Astrocyte (in vitro differentiated cells and primary cell): ENCODE measurements around the gene BTBD16. TPM values are rescaled to one million over a fixed set of nuclear protein-coding genes. Genes with fewer than 3 reads are reported as not detected.
A peak's percentile ranks its signal among the peaks of the same experiment; 100 is the strongest.

Experiments
- DNase-seq: peaks from one replicate; pipeline ENCODE4 v3.0.0-alpha.2; 2010; ENCODE audit warnings: low read depth
- FAIRE-seq: peaks from 2 replicates; lab custom pipeline; 2011; peaks lifted over from hg19 to GRCh38; lab: Jason Lieb, UNC
- H2AFZ ChIP-seq: 2 replicates; pipeline ENCODE4 v1.6.0; 2012; ENCODE audit warnings: low read depth, low read length, inconsistent platforms
- H3K27ac ChIP-seq: 2 replicates; pipeline ENCODE4 v1.5.1; 2011; ENCODE audit warnings: low read depth, low read length, inconsistent platforms
- H3K27me3 ChIP-seq: 2 replicates; pipeline ENCODE4 v1.6.0; 2011; ENCODE audit warnings: low read length, inconsistent platforms; ENCODE audit not compliant: insufficient read depth
- H3K36me3 ChIP-seq: 2 replicates; pipeline ENCODE4 v1.5.1; 2011; ENCODE audit warnings: low read length, inconsistent platforms; ENCODE audit not compliant: insufficient read depth
- H3K4me1 ChIP-seq: 2 replicates; pipeline ENCODE4 v1.5.1; 2011; ENCODE audit warnings: low read length, inconsistent platforms; ENCODE audit not compliant: insufficient read depth
- H3K4me2 ChIP-seq: 2 replicates; pipeline ENCODE4 v1.6.0; 2012; ENCODE audit warnings: low read length, inconsistent platforms
- H3K4me3 ChIP-seq: 2 replicates; pipeline ENCODE4 v1.5.1; 2011; ENCODE audit warnings: low read depth, mild to moderate bottlenecking, low read length, inconsistent platforms; ENCODE audit not compliant: insufficient read depth
- H3K79me2 ChIP-seq: 2 replicates; pipeline ENCODE4 v1.6.0; 2012; ENCODE audit warnings: mild to moderate bottlenecking, low read length, inconsistent platforms; ENCODE audit not compliant: insufficient read depth
- H3K9ac ChIP-seq: 2 replicates; pipeline ENCODE4 v1.6.0; 2012; ENCODE audit warnings: mild to moderate bottlenecking, low read length, inconsistent platforms
- H3K9me3 ChIP-seq: 2 replicates; pipeline ENCODE4 v1.5.1; 2012; ENCODE audit warnings: low read depth, mild to moderate bottlenecking, low read length, inconsistent platforms; ENCODE audit not compliant: insufficient read depth
- H4K20me1 ChIP-seq: 2 replicates; pipeline ENCODE4 v1.6.0; 2012; ENCODE audit warnings: low read length, inconsistent platforms; ENCODE audit not compliant: insufficient read depth
- H3K27ac Mint-ChIP-seq: one replicate; pipeline ENCODE4 v1.8.0; 2021; ENCODE audit warnings: mild to moderate bottlenecking, mixed read lengths; ENCODE audit not compliant: unreplicated experiment
- H3K27me3 Mint-ChIP-seq: one replicate; pipeline ENCODE4 v1.8.0; 2021; ENCODE audit warnings: low read depth, mixed read lengths; ENCODE audit not compliant: unreplicated experiment
- H3K36me3 Mint-ChIP-seq: one replicate; pipeline ENCODE4 v1.8.0; 2021; ENCODE audit warnings: low read depth, mixed read lengths; ENCODE audit not compliant: unreplicated experiment
- H3K4me1 Mint-ChIP-seq: one replicate; pipeline ENCODE4 v1.8.0; 2021; ENCODE audit warnings: low read depth, mixed read lengths; ENCODE audit not compliant: unreplicated experiment
- H3K4me3 Mint-ChIP-seq: one replicate; pipeline ENCODE4 v1.8.0; 2021; ENCODE audit warnings: mild to moderate bottlenecking, moderate library complexity, mixed read lengths; ENCODE audit not compliant: unreplicated experiment
- H3K9me3 Mint-ChIP-seq: one replicate; pipeline ENCODE4 v1.8.0; 2021; ENCODE audit warnings: mild to moderate bottlenecking, mixed read lengths; ENCODE audit not compliant: unreplicated experiment
- CTCF ChIP-seq: IDR thresholded peaks from 2 replicates; pipeline ENCODE4 v1.5.1; 2011; ENCODE audit warnings: low read depth, mild to moderate bottlenecking, inconsistent platforms, low read length, moderate library complexity; ENCODE audit not compliant: insufficient read depth
- EZH2 ChIP-seq: IDR thresholded peaks from 2 replicates; pipeline ENCODE4 v1.6.1; 2012; ENCODE audit warnings: mild to moderate bottlenecking, low read length, inconsistent platforms; ENCODE audit not compliant: insufficient read depth
- total RNA-seq: library from RNA; stranded (reverse); gene quantifications from 2 replicates; pipeline ENCODE4 v1.2.1, GENCODE V29; 2021

Gene BTBD16
- total RNA-seq, 1 donor from 2014 or later, result not detected

GRCh38 chr10:122301055-122301810, 30.1 kb downstream of the BTBD16 start:
- Mint-ChIP-seq H3K4me1 (peaks cover 6% of the 10 kb centered on the region), H3K27ac (peak overlapping the region; percentile 80), H3K9me3 (peaks cover 9% of the 10 kb centered on the region), H3K36me3 (peaks cover 3% of the 10 kb centered on the region), H3K4me3 (no peak overlapping the region), H3K27me3 (peaks cover 7% of the 10 kb centered on the region)
- Histone ChIP-seq H3K9me3 (no peaks in the 10 kb centered on the region), H3K4me2 (peak overlapping the region; percentile 40), H3K79me2 (no peaks in the 10 kb centered on the region), H3K4me3 (no peak overlapping the region), H3K36me3 (no peaks in the 10 kb centered on the region), H2AFZ (peak overlapping the region; percentile 7), H3K27me3 (no peaks in the 10 kb centered on the region), H3K4me1 (peaks cover 13% of the 10 kb centered on the region), H3K27ac (peak overlapping the region; percentile 6), H3K9ac (no peak overlapping the region), H4K20me1 (no peaks in the 10 kb centered on the region)
- DNase-seq (peak; percentile 96), FAIRE-seq (peak; percentile 97)
- TF ChIP-seq EZH2 (no peak), CTCF (no peak)

- Mint-ChIP-seq H3K36me3 (peaks cover 3% of the 10 kb centered on the region), H3K4me3 (no peak overlapping the region), H3K9me3 (peaks cover 9% of the 10 kb centered on the region), H3K27me3 (peaks cover 3% of the 10 kb centered on the region), H3K4me1 (peaks cover 6% of the 10 kb centered on the region), H3K27ac (peak overlapping the region; percentile 80)
- Histone ChIP-seq H3K9me3 (no peaks in the 10 kb centered on the region), H3K9ac (no peak overlapping the region), H3K27me3 (no peaks in the 10 kb centered on the region), H3K4me3 (no peak overlapping the region), H4K20me1 (no peaks in the 10 kb centered on the region), H2AFZ (no peak overlapping the region), H3K4me1 (peaks cover 14% of the 10 kb centered on the region), H3K79me2 (no peaks in the 10 kb centered on the region), H3K27ac (peak overlapping the region; percentile 6), H3K4me2 (peak overlapping the region; percentile 40), H3K36me3 (no peaks in the 10 kb centered on the region)
- FAIRE-seq (no peak), DNase-seq (no peak)
- no peak for TF ChIP-seq CTCF
- no peak for TF ChIP-seq EZH2
These were observed 30.7 kb downstream of the BTBD16 start for GRCh38 chr10:122301811-122302115.

GRCh38 chr10:122302315-122302714, 31.2 kb downstream of the BTBD16 start:
- TF ChIP-seq CTCF, result no peak
- TF ChIP-seq EZH2, result no peak
- Mint-ChIP-seq H3K36me3 (peaks cover 3% of the 10 kb centered on the region), H3K4me1 (peaks cover 10% of the 10 kb centered on the region), H3K4me3 (no peak overlapping the region), H3K27me3 (peaks cover 3% of the 10 kb centered on the region), H3K9me3 (peaks cover 9% of the 10 kb centered on the region), H3K27ac (no peak overlapping the region)
- Histone ChIP-seq H3K27ac (no peak overlapping the region), H2AFZ (no peak overlapping the region), H3K4me1 (peaks cover 19% of the 10 kb centered on the region), H3K9ac (no peak overlapping the region), H3K9me3 (no peaks in the 10 kb centered on the region), H3K4me3 (no peak overlapping the region), H3K79me2 (no peaks in the 10 kb centered on the region), H3K4me2 (no peak overlapping the region), H3K27me3 (no peaks in the 10 kb centered on the region), H3K36me3 (no peaks in the 10 kb centered on the region), H4K20me1 (no peaks in the 10 kb centered on the region)
- FAIRE-seq (no peak), DNase-seq (no peak)
